GM12891 (cell line): ENCODE results near the gene PKHD1.

Source experiments
- POLR2A ChIP-seq: IDR thresholded peaks from 2 replicates; pipeline ENCODE4 v1.6.1; 2011; ENCODE audit warnings: low read depth, low read length, control low read depth
- POLR2AphosphoS5 ChIP-seq: IDR thresholded peaks from 2 replicates; pipeline ENCODE4 v1.6.1; 2011; ENCODE audit warnings: low read depth, low read length, control low read depth
- TAF1 ChIP-seq: IDR thresholded peaks from 2 replicates; pipeline ENCODE4 v1.6.1; 2011; ENCODE audit warnings: low read depth, low read length, control low read depth

DNA sequence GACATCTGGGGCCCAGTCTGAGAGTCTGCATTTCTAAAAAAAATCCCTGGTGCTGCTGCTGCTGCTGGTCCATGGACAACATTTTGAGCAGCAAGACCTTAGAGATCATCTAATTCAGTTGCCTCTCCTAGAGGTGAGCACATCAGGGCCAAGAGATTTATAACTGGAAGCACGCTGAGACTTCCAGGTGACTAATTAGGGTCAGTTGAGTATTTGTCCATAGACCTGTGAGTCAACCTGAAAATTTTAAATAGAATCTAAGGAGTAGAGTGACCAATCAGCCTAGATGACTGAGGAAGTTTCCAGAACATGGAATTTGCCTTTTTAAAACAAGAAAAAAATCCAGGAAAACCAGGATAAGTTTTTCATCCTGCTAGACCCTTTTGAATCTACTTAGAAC lies 221.4 kb downstream of the PKHD1 start:
- TF ChIP-seq POLR2A = no peak
- TF ChIP-seq POLR2AphosphoS5 = no peak
- no peak for TF ChIP-seq TAF1
